Measurements from ENCODE around the gene MAGI3.

The MAGI3 gene

DNA sequence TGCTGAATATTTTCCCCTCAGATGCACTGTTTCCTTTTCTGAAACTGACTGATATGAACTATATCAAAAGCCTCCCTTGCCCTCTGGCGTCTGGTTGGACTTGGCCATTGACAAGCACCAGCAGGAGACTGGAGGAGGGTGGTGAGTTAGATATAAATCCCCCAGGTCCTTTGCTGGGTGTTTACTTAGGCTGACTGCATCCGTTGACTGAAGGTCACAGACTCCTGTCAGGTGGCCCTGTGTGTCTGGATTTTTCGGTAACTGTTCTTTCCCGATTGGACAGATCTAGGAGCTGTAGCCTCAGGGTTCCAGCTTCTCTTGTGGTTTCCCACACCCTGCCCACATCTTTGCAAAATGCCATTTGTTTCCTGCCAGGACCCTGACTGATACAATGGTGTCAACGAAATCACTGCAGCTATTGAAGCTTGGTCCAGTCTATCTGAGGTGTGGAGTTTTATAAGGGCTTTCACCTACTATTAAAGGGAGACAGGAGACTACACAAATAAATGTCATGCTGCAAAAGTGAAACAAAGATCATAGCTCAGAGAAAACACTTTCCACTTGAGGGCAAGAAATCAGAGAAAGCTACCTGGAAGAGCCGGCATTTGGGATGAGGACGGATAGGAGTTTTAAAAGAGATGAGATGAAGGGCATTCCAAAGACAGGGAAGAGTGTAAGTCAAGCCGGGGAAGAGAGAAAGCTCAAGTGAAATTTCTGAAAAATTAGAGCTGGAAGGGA, 1.5 kb upstream of the MAGI3 start:
- no CpG with 5 or more reads among the region's 8 CpGs for WGBS (ENCODE audit: extremely low coverage, insufficient coverage, low lambda C conversion rate)
- no peaks in the 10 kb centered on the region for H3K36me3 ChIP-seq (ENCODE audit: control insufficient read depth, insufficient read depth, low read length)
- H3K4me2 ChIP-seq (ENCODE audit: low read length) = peak overlapping the region; percentile 74
- H3K18ac ChIP-seq (ENCODE audit: low read length) = no peak overlapping the region
- H2BK120ac ChIP-seq (ENCODE audit: low read depth, low read length) = no peak overlapping the region
- peaks cover 2% of the 10 kb centered on the region for H3K4me1 ChIP-seq (ENCODE audit: control insufficient read depth, low read depth, low read length)
- H2BK15ac ChIP-seq (replicated peaks; ENCODE audit: low read depth) = no peak overlapping the region
- no peak overlapping the region for H3K4ac ChIP-seq (ENCODE audit: low read depth, low read length)
- peak; percentile 46 for DNase-seq
- H3K4me3 ChIP-seq (ENCODE audit: low read length) = no peak overlapping the region
- no peak overlapping the region for H4K8ac ChIP-seq (ENCODE audit: low read depth, low read length)
- H3K27me3 ChIP-seq (ENCODE audit: insufficient read depth, low read length, poor library complexity) = no peaks in the 10 kb centered on the region
- H4K5ac ChIP-seq (ENCODE audit: low read length) = no peak overlapping the region
- no peak overlapping the region for H2AK5ac ChIP-seq (ENCODE audit: low read length)
- peak overlapping the region; percentile 76 for H3K9ac ChIP-seq (ENCODE audit: low read length)
- peak overlapping the region; percentile 20 for H3K23ac ChIP-seq (ENCODE audit: low read length)
- peaks cover 2% of the 10 kb centered on the region for H3K79me1 ChIP-seq (ENCODE audit: low read length)
- peak overlapping the region; percentile 66 for H3K56ac ChIP-seq (ENCODE audit: low read length)
- H2BK5ac ChIP-seq (ENCODE audit: low read length) = no peak overlapping the region
- H3K79me2 ChIP-seq (ENCODE audit: control insufficient read depth, insufficient read depth, low read length) = peaks cover 8% of the 10 kb centered on the region
- no peak overlapping the region for H3K27ac ChIP-seq (ENCODE audit: low read depth, low read length)

DNA sequence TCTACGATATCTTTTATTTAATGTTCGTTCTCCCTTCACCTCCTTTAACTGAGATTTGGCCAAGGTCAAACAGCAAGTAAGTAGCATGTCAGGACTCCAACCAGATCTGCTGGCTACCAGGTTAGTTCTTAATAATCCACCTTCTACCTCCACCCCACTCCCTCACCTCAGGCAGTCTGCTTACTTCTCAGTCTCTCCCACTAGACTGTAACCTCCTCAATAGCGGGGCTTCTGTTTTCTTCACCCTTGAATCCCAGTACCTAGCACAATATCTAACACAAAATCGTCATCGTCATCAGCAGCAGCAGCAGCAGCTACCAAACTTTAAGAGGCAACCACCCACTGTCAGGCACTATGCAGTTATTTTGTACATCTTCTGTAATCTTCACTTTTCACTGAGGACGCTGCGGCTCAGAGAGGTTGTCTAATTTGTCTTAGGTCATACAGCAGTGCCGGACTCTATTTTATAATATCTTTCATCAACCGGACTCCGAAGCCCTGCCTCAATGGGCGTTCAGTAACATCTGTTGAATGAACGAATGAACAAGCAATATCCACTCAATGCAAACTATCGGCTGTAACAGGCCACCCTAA, 859 bp upstream of the MAGI3 start:
- peak overlapping the region; percentile 63 for H3K4me3 ChIP-seq (ENCODE audit: low read length)
- H3K27me3 ChIP-seq (ENCODE audit: insufficient read depth, low read length, poor library complexity) = no peaks in the 10 kb centered on the region
- H3K27ac ChIP-seq (ENCODE audit: low read depth, low read length) = peak overlapping the region; percentile 32
- H2AK5ac ChIP-seq (ENCODE audit: low read length) = no peak overlapping the region
- H4K5ac ChIP-seq (ENCODE audit: low read length) = no peak overlapping the region
- H2BK120ac ChIP-seq (ENCODE audit: low read depth, low read length) = no peak overlapping the region
- peak overlapping the region; percentile 20 for H3K23ac ChIP-seq (ENCODE audit: low read length)
- H3K9ac ChIP-seq (ENCODE audit: low read length) = peak overlapping the region; percentile 76
- no peak overlapping the region for H2BK5ac ChIP-seq (ENCODE audit: low read length)
- H4K8ac ChIP-seq (ENCODE audit: low read depth, low read length) = no peak overlapping the region
- WGBS (ENCODE audit: extremely low coverage, insufficient coverage, low lambda C conversion rate) = no CpG with 5 or more reads among the region's 13 CpGs
- DNase-seq = no peak
- H3K79me1 ChIP-seq (ENCODE audit: low read length) = peaks cover 2% of the 10 kb centered on the region
- no peaks in the 10 kb centered on the region for H3K36me3 ChIP-seq (ENCODE audit: control insufficient read depth, insufficient read depth, low read length)
- no peak overlapping the region for H3K18ac ChIP-seq (ENCODE audit: low read length)
- H3K79me2 ChIP-seq (ENCODE audit: control insufficient read depth, insufficient read depth, low read length) = peaks cover 8% of the 10 kb centered on the region
- H3K56ac ChIP-seq (ENCODE audit: low read length) = peak overlapping the region; percentile 66
- H2BK15ac ChIP-seq (replicated peaks; ENCODE audit: low read depth) = no peak overlapping the region
- peaks cover 2% of the 10 kb centered on the region for H3K4me1 ChIP-seq (ENCODE audit: control insufficient read depth, low read depth, low read length)
- no peak overlapping the region for H3K4ac ChIP-seq (ENCODE audit: low read depth, low read length)
- peak overlapping the region; percentile 74 for H3K4me2 ChIP-seq (ENCODE audit: low read length)

GRCh38 chr1:113390871-113391648, 745 bp downstream of the MAGI3 start:
- peaks cover 2% of the 10 kb centered on the region for H3K4me1 ChIP-seq (ENCODE audit: control insufficient read depth, low read depth, low read length)
- H4K5ac ChIP-seq (ENCODE audit: low read length) = no peak overlapping the region
- WGBS (ENCODE audit: extremely low coverage, insufficient coverage, low lambda C conversion rate) = no CpG with 5 or more reads among the region's 74 CpGs

GRCh38 chr1:113391649-113392271, 1.4 kb downstream of the MAGI3 start:
- Histone ChIP-seq H3K4ac (ENCODE audit: low read depth, low read length) (no peak overlapping the region), H2AK5ac (ENCODE audit: low read length) (no peak overlapping the region), H3K4me2 (ENCODE audit: low read length) (peak overlapping the region; percentile 27), H3K36me3 (ENCODE audit: control insufficient read depth, insufficient read depth, low read length) (no peaks in the 10 kb centered on the region), H3K79me1 (ENCODE audit: low read length) (peaks cover 2% of the 10 kb centered on the region), H3K4me3 (ENCODE audit: low read length) (peak overlapping the region; percentile 17), H4K8ac (ENCODE audit: low read depth, low read length) (no peak overlapping the region), H3K79me2 (ENCODE audit: control insufficient read depth, insufficient read depth, low read length) (peaks cover 8% of the 10 kb centered on the region), H3K18ac (ENCODE audit: low read length) (no peak overlapping the region), H3K23ac (ENCODE audit: low read length) (no peak overlapping the region), H2BK15ac (replicated peaks; ENCODE audit: low read depth) (no peak overlapping the region), H3K27ac (ENCODE audit: low read depth, low read length) (no peak overlapping the region), H4K5ac (ENCODE audit: low read length) (no peak overlapping the region), H3K4me1 (ENCODE audit: control insufficient read depth, low read depth, low read length) (peaks cover 2% of the 10 kb centered on the region), H3K27me3 (ENCODE audit: insufficient read depth, low read length, poor library complexity) (no peaks in the 10 kb centered on the region), H3K9ac (ENCODE audit: low read length) (peak overlapping the region; percentile 80), H3K56ac (ENCODE audit: low read length) (peak overlapping the region; percentile 90), H2BK5ac (ENCODE audit: low read length) (no peak overlapping the region), H2BK120ac (ENCODE audit: low read depth, low read length) (no peak overlapping the region)
- DNase-seq = no peak
- no CpG with 5 or more reads among the region's 9 CpGs for WGBS (ENCODE audit: extremely low coverage, insufficient coverage, low lambda C conversion rate)

More at GRCh38 chr1:113390871-113391648, 745 bp downstream of the MAGI3 start:
- H3K23ac ChIP-seq (ENCODE audit: low read length) = no peak overlapping the region
- no peak overlapping the region for H4K8ac ChIP-seq (ENCODE audit: low read depth, low read length)
- peak overlapping the region; percentile 93 for H3K27ac ChIP-seq (ENCODE audit: low read depth, low read length)
- peak overlapping the region; percentile 80 for H3K9ac ChIP-seq (ENCODE audit: low read length)
- H2BK15ac ChIP-seq (replicated peaks; ENCODE audit: low read depth) = no peak overlapping the region
- peaks cover 8% of the 10 kb centered on the region for H3K79me2 ChIP-seq (ENCODE audit: control insufficient read depth, insufficient read depth, low read length)
- DNase-seq = peak; percentile 53
- peak overlapping the region; percentile 27 for H3K4me2 ChIP-seq (ENCODE audit: low read length)
- H3K27me3 ChIP-seq (ENCODE audit: insufficient read depth, low read length, poor library complexity) = no peaks in the 10 kb centered on the region
- peak overlapping the region; percentile 66 for H3K4ac ChIP-seq (ENCODE audit: low read depth, low read length)
- peak overlapping the region; percentile 85 for H3K18ac ChIP-seq (ENCODE audit: low read length)
- H2BK120ac ChIP-seq (ENCODE audit: low read depth, low read length) = peak overlapping the region; percentile 30
- no peak overlapping the region for H2AK5ac ChIP-seq (ENCODE audit: low read length)
- peak overlapping the region; percentile 17 for H3K4me3 ChIP-seq (ENCODE audit: low read length)
- peak overlapping the region; percentile 90 for H3K56ac ChIP-seq (ENCODE audit: low read length)
- H3K36me3 ChIP-seq (ENCODE audit: control insufficient read depth, insufficient read depth, low read length) = no peaks in the 10 kb centered on the region
- no peak overlapping the region for H2BK5ac ChIP-seq (ENCODE audit: low read length)
- H3K79me1 ChIP-seq (ENCODE audit: low read length) = peaks cover 2% of the 10 kb centered on the region

GRCh38 chr1:113392541-113393128, 2.3 kb downstream of the MAGI3 start:
- Histone ChIP-seq H2BK5ac (ENCODE audit: low read length) (no peak overlapping the region), H3K4me2 (ENCODE audit: low read length) (no peak overlapping the region), H3K18ac (ENCODE audit: low read length) (no peak overlapping the region), H2AK5ac (ENCODE audit: low read length) (no peak overlapping the region), H3K79me2 (ENCODE audit: control insufficient read depth, insufficient read depth, low read length) (peaks cover 8% of the 10 kb centered on the region), H4K5ac (ENCODE audit: low read length) (no peak overlapping the region), H2BK15ac (replicated peaks; ENCODE audit: low read depth) (no peak overlapping the region), H3K27me3 (ENCODE audit: insufficient read depth, low read length, poor library complexity) (no peaks in the 10 kb centered on the region), H3K4me3 (ENCODE audit: low read length) (no peak overlapping the region), H3K4me1 (ENCODE audit: control insufficient read depth, low read depth, low read length) (peaks cover 2% of the 10 kb centered on the region), H4K8ac (ENCODE audit: low read depth, low read length) (no peak overlapping the region), H3K9ac (ENCODE audit: low read length) (no peak overlapping the region), H3K27ac (ENCODE audit: low read depth, low read length) (no peak overlapping the region), H2BK120ac (ENCODE audit: low read depth, low read length) (no peak overlapping the region), H3K4ac (ENCODE audit: low read depth, low read length) (no peak overlapping the region), H3K56ac (ENCODE audit: low read length) (no peak overlapping the region), H3K36me3 (ENCODE audit: control insufficient read depth, insufficient read depth, low read length) (no peaks in the 10 kb centered on the region), H3K23ac (ENCODE audit: low read length) (no peak overlapping the region), H3K79me1 (ENCODE audit: low read length) (peaks cover 2% of the 10 kb centered on the region)
- no CpG with 5 or more reads among the region's 3 CpGs for WGBS (ENCODE audit: extremely low coverage, insufficient coverage, low lambda C conversion rate)
- no peak for DNase-seq

All from mesendoderm (in vitro differentiated cells).